Stimulated activated CD4-positive, alpha-beta T cell treated with anti-CD3 and anti-CD28 coated beads, Interleukin-4, amount 100 ng/mL, for 1 hour (primary cell): ENCODE data around the gene LRRC58.

Experiments used
- DNase-seq: peaks from one replicate; pipeline ENCODE4 v3.0.0-alpha.2; 2020

LRRC58 gene

GRCh38 chr3:120274739-120275167 is 74.4 kb downstream of the LRRC58 start:
- DNase-seq = no peak
